GM19023 (cell line): ENCODE data around the gene LAMA3.

Experiments
- ATAC-seq: cut with Tn5 transposase; IDR thresholded peaks from one replicate; pipeline ENCODE4 v1.9.1; 2021; ENCODE audit warnings: mild to moderate bottlenecking, moderate library complexity; ENCODE audit not compliant: unreplicated experiment

The LAMA3 gene

DNA sequence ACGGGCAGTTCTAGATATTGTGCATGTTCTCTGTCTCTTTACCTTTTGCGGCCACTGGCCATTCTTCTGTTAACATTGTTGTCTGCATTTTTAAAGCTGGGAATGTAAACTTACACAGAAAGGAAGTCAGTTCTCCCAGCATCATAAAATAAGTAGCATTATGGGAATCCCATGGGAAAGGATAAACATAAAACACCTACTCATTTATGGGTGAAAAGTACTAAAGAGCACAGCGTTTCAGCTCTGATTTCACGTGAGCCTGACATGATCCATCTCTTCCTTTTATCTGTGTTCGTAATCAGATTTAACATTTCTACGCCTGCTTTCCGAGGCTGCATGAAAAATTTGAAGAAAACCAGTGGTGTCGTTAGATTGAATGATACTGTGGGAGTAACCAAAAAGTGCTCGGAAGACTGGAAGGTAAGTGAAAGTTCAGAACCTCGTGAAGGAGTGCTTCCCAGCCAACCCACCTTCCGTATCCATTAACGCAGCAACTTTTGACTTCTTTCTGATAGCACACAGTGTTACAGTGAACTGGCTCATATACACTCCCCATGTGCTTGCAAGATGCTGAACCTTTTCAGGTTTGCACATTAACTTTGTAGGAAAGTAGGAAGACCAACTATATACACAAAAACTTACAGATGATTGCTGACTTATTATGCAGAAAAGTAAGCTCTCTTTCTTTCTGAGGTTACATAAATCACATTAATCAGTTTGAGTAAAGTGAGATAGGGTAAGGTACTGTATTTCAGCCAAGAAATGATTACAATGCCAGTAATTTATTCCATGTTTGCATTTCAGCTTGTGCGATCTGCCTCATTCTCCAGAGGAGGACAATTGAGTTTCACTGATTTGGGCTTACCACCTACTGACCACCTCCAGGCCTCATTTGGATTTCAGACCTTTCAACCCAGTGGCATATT lies 238.8 kb downstream of the LAMA3 start:
- no peak for ATAC-seq

DNA sequence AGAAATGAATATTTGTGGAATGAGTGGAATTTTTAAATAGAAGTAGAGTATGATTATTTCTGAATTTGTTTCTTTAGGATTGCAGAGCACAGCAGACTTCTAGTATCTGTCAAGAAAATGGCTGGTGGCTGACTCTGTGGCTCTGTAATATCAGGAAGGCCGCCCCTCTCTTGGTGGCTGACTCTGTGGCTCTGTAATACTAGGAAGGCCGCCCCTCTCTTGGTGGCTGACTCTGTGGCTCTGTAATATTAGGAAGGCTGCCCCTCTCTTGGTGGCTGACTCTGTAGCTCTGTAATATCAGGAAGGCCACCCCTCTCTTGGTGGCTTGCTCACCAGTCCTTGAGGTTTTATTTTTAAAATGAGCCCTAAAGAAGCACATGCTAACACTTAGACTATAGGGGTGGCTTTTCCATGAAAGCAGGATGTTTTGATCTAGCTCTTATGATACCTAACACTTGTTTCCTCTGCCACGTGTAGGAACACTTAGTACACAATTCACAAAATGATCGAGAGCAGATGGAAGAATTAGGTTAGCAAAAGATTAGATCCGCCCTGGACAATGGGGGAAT lies 240.2 kb downstream of the LAMA3 start:
- no peak for ATAC-seq

DNA sequence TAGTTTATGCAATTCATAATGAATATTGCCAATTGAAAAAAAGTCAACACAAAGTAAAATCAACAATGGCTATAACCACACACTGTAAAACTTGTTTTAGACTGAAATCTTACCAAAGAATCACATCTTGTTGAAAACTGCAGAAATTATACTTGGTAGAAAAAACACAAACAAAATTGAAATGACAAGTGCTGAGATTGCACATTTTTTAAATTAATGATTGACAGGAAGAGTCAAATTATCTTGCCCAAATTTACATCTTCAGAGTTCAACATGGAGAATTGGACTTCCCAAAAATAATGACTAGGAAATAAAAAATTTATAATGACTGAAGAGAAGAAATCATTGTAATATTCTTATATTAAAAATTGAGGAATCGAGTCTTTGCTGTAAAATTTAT lies 240.7 kb downstream of the LAMA3 start:
- ATAC-seq = no peak

DNA sequence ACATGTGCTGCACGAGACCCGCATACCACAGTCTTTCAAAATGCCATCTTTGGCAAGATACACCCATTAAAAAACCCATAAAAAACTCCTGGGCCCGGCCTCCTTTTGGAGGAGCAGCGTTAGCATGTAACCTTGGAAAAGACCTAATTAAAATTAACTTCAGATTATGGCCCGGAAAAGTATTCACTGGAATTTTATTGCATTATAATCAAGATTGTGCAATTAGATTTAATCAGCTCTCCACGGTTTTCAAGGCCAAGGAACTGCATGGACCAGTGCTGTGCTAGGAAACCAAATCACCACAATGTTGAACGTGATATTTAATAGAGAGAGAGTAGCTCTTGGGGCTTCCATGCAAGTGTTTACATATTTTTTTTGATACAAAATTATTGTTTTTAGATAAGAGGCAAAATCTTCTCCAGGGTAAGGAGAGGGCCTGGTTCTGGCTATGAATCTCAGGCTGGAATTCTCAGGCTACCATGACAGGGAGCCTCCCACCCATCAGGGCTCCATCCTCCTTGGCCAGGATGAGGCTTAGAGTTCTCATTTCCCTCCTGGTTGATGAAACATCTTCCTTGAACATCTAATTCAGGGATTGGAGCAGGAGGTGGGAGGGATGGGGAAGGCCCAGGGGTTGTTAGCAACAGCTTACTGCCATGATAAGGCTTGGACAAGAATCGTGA lies 243.3 kb downstream of the LAMA3 start:
- ATAC-seq = no peak

DNA sequence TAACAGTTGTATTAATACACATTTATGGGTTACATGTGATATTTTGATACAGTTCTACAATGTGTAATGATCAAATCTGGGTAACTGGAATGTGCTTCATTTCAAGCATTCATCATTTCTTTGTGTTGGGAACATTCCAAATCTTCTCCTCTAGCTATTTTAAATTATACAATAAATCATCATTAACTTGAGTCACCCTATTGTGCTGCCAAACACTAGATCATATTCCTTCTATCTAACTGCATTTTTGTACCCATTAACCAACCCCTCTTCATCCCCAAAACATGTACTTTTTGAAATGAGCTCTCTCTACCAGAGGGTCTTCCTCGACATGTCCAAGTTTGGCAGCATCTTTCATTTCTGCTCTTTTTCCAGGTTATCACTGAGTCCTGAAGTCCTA lies 244.2 kb downstream of the LAMA3 start:
- no peak for ATAC-seq

DNA sequence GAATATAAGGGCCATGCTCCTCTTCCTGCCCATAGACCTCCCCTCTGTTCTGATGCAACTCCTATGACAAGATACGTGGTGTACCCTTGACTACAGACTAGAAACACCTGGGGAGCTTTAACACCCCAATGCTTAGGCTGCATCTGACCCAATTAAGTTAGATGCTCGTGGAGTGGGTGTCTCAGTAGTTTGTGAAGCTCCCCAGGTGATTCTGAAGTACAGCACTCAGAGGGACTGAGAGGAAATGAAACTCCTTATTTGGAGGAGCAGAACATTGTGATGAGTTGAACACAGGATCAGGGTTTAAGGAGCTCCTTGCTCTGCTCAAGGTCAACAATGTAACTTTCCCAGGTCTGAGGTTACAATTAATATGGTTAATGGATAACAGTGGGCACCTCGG lies 245.0 kb downstream of the LAMA3 start:
- ATAC-seq = no peak

DNA sequence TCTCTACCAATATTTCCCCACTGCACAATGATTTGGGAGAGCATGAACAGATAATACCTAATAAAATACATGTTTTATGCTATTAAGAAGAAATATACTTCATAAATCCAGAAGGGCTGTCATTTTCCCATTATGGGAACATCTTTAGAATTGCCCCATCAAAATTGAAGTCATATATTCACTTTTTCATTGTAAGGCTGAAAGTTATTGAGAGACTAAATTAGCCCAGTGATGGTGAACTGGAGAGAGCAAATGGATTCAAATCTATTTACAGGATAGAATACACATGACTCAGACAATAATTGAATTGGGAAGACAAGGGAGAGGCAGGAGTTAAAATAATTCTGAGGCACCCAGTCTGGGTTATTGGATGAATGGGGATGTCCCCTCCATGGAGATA lies 245.6 kb downstream of the LAMA3 start:
- ATAC-seq = no peak

DNA sequence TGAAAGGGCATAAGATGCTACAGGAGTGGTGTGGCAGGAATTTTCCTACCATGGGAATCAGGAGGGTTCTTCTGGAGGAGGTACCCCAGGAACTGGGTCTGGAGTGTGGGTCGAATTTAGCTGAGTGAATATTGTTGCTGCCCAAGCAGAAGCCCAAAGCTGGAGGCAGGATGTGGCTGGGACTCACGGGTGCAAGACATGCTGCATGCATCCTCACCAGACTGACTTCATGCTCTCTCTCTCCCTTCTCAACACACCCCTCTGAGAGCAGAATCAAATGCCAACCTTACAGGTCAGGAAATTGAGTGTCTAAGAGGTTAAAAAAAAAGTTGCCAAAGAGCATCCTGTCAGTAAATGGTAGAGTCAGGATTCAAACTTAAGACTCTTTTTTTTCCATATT lies 246.6 kb downstream of the LAMA3 start:
- no peak for ATAC-seq

DNA sequence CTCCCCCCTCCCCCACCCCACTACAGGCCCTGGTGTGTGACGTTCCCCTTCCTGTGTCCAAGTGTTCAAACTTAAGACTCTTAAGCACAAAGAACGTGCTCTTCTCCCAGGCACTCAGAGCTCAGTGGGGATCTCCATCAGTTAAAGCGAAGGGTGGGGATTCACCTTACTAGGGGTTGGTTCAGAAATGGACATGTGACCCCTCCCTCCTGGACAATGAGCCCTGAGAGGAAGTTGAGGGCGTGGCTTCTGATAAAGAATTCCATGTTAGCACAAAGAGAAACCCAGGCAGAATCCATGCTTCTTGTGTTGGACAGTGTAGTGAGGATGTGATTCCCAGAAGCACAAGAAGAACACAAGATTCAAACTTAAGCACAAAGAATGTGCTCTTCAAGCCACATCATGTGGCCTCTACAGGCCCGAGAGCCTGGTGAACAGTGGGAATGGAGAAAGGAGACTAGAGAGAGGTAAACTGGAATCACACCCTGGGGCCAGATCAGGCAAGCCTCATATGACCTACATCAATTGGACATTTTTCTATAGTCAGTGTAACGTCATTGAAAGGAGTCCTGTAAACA lies 247.2 kb downstream of the LAMA3 start:
- no peak for ATAC-seq

DNA sequence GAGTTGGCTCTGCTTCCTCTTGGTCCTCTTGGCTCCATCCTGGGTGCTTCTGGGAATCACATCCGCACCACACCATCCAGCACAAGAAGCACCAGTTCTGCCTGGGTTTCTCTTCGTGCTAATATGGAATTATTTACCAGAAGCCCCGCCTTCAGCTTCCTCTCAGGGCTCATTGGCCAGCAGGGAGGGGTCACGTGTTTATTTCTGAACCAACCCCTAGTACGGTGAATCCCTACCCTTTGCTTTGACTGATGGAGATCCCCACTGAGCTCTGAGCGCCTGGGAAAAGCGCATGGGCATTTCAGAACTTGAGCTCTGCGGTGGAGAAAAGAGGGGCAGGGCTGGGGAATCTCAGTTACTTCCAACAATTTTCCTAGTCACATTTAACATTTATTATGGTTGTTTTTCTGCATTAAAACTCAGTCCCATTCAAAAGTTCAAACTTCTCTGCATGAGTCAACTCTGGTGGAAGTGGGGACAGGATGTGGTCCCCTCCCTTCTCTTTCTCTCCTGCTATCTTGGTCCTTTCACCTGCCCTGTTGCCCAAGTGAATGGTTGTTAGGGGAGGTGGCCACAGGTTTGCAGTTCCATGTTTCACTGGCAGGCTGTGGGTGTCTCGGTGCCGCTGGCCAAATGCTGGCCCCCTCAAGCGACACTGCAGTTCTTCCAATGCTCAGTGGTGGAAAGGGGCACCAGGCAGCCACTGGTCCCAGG lies 248.9 kb downstream of the LAMA3 start:
- ATAC-seq = no peak

DNA sequence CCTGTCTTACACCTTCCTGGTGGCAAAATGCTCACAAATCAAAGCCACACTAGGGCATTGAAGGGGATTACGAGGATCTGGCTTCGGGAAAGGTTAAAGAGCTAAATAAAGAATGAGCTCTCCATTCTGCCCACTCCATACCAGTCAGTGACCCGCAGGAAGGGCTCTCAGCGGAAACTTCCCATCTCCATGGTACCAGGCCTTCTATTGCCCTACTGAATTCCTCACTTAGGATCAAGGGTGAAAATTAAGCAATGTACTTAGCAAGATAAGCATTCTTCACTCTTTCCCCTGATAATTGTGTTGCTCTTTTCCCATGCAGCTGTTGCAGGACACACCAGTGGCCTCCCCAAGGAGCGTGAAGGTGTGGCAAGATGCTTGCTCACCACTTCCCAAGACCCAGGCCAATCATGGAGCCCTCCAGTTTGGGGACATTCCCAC lies 249.7 kb downstream of the LAMA3 start:
- ATAC-seq = no peak

DNA sequence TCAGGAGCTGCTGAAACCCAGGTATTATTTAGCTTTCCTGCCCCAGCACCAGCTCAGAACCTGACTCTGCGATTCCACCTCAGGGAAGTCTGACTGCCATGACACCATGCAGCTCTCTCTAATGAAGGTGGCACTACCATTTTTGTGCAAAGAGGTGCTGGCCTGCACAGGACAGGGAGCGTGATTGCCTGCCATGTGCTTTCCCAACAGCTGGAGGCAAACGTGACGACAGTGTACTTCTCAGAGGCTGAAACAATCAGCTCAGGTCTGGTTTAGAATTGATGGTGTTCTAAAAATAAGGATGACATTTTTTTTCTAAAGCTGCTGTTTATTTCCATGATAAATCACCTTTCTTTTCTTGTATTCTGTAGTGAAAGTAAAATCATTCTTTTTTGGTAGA lies 250.1 kb downstream of the LAMA3 start:
- ATAC-seq = no peak

DNA sequence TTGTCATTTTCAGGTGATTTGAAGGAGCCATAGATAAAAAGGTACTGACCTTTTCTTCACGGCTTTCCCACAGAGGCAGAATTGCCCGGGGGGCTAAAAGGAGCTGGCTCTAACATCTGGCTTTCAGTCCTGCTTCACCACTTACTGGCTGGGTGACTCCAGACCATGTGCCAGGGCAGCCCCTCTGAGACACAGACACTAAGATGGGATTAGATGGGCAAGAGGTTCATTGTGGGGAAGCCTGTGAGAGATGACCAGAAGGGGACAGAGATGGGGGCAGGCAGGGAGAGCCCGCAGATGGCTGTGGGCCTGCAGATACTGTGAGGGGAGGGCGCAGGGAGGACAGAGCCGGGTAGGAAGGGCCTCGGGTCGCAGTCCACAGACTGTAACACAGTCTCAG lies 250.6 kb downstream of the LAMA3 start:
- ATAC-seq = no peak

DNA sequence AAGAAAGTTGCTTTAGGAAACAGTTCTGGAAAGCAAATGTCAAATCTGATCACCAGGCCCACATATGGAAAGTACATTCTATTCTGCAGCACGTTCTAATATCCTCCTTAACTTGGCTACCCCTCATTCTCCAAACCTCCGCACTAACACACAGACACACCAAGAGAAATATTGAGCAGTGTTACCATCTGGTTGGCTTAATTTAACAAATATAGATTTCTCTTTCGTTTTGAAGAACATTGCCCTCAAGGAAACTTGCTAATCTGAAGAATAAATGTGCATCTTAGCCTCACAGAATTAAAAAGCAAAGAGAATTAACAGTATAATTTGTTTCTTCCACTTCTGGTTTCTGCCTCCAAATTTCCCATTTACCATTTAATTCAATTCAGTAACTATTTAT lies 252.5 kb downstream of the LAMA3 start:
- ATAC-seq = no peak

DNA sequence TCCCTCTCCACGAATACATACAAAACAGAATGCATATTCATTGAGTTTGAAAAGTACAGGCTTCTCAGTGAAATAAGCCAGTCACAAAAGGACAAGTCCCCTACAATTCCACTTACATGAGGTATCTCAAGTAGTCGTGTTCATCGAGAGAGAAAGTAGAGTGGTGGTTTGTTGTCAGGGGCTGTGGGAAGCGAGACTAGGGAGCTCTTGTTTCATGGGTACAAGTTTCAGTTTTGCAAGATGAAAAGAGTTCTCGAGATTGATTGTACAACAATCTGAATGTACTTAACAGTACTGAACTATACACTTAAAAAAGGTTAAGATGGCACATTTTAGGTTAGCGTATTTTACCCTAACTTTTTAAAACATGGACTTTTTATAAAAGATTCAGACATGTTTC lies 253.9 kb downstream of the LAMA3 start:
- ATAC-seq = peak; percentile 65

DNA sequence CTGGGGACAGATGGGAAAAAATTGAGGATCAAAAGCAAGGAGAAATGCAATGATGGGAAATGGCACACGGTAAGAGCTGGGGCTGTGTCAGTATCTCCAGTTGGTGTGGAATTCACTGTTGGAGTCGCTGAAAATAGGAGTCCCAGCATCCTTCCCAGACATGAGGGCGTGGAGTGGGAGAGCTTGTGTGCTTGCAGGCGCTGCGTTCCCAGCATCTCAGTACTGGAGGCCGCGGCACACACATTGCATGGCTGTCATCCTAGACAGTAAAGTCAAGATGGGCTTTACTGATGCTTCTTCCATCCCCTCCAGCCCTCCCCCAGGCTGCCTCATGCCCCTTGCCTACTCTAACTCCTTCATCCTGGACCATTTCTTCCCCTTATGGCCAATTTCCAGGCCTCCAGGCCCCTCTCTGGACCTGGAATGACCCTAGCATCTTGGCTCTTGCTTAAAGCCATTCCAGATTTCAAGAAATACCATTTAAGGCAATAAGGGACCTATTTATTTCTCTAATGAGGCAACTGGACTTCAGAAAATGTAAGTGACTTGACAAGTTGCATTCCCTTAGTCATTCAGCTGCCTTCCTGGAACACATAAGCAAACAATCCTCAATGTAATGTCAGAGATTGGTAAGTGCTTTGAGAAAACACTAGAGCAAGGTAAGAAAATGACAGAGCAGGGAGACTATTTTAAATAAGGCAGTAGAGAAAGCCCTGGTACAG lies 254.8 kb downstream of the LAMA3 start:
- no peak for ATAC-seq

DNA sequence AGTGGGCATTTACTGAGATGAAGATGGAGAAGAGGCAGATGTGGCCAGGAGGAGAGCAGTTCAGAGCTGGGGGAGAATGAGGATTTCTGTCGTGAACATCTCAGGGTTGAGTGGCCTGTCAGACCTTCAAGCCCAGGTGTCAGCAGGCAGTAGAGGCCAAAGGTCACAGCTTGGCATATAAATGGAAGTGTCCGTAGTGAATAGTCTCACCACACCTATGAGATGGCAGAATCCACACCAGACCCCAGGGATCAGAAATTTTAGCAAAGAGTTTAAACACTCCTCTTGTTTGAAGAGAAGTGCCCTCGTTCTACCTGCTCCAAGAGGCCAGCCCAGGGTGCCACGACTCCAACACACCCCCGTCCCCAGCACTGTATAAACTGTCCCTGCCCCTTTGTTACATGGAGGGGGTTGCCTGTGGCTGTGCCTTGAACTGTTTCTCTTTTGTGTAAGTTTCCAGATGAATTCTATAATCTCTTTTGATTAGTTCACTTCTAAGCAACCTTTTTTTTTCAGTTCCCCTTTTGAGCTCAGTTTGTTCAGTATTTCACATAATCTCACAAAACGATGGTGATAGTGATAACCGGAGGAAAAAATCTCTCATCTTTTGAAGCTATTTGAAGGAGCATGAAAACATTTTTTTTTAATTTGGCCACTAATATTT lies 256.3 kb downstream of the LAMA3 start:
- no peak for ATAC-seq

DNA sequence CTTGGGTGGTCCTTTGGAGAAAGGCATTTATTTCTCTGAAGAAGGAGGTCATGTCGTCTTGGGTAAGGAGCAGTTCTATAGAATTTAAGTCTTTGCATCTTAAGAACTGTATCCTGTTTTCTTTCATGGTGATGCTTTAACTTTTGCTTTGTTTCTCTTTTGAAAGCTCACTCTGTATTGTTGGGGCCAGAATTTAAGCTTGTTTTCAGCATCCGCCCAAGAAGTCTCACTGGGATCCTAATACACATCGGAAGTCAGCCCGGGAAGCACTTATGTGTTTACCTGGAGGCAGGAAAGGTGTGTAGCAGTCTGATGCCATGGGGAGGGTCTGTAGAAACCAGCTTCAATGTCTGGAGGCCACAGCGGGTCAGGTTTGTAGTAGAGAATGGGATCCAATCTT lies 260.6 kb downstream of the LAMA3 start:
- no peak for ATAC-seq

DNA sequence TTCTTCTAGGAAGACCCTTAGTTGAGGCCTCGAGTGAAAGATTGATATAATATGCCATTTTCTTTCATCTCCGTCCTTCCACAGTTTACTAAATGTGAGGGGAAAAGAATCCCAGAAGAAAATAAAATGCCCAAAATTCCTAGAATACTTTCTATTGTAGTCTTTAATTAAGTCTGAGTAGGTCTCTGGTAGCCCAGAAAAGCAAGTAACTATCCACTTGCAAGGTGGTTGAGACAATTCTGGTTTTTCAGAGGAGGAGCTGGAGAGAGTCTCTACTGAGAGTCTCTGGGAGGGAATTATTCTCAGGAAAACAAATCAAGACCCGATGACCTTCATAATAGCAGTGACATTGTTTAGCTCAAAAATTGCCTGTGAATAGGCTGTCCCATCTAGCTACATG lies 261.4 kb downstream of the LAMA3 start:
- no peak for ATAC-seq

DNA sequence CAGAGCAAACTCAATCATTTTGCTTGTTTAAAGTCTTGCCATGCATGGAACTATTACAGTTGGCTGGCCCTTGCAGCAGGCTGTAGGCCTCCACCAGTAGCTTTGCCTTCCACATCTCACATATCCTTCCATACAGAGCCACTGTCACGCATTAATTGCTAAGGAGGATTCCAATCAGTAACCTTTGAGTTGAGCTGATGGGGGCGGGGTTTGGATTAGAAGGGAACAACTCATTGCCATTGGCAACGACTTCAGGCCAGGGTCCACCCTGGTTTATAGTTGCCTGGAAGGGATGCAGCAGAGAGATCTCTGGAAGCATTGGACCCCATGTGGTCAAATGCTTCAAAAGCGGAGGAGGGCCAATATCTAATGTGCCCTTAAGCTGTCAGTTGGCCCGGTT lies 262.0 kb downstream of the LAMA3 start:
- ATAC-seq = no peak
